Keratinocyte (primary cell): ENCODE data around the gene STX18. TPM values are rescaled to one million over a fixed set of nuclear protein-coding genes. Genes with fewer than 3 reads are reported as not detected.

ENCODE experiments used
- DNase-seq: peaks from one replicate; pipeline ENCODE4 v3.0.0-alpha.2; 2011; ENCODE audit warnings: low read depth, missing footprints, low spot score
- FAIRE-seq: peaks from 2 replicates; lab custom pipeline; 2011; peaks lifted over from hg19 to GRCh38; lab: Jason Lieb, UNC
- H2AFZ ChIP-seq: 2 replicates; pipeline ENCODE4 v1.6.0; 2012; ENCODE audit warnings: low read length, control low read depth, inconsistent platforms; ENCODE audit not compliant: control insufficient read depth
- H3K27ac ChIP-seq: 2 replicates; pipeline ENCODE4 v1.5.1; 2011; ENCODE audit warnings: low read length; ENCODE audit not compliant: control insufficient read depth, insufficient read depth
- H3K27me3 ChIP-seq: 3 replicates; pipeline ENCODE4 v1.6.0; 2011; ENCODE audit warnings: low read length; ENCODE audit not compliant: control insufficient read depth, insufficient read depth; ENCODE audit errors: extremely low read depth
- H3K36me3 ChIP-seq, 2 experiments: 2 replicates in 1 of 2; 3 replicates in 1 of 2; pipeline ENCODE4 v1.5.1; 2011; ENCODE audit warnings: low read length in 2 of 2, mild to moderate bottlenecking in 1 of 2; ENCODE audit not compliant: control insufficient read depth in 2 of 2, insufficient read depth in 2 of 2; ENCODE audit errors: extremely low read depth in 1 of 2
- H3K4me1 ChIP-seq: 3 replicates; pipeline ENCODE4 v1.5.1; 2011; ENCODE audit warnings: low read length; ENCODE audit not compliant: control insufficient read depth, insufficient read depth; ENCODE audit errors: extremely low read depth
- H3K4me2 ChIP-seq: 3 replicates; pipeline ENCODE4 v1.6.0; 2011; ENCODE audit warnings: low read depth, low read length; ENCODE audit not compliant: control insufficient read depth, insufficient read depth; ENCODE audit errors: extremely low read depth
- H3K4me3 ChIP-seq, 3 experiments: fragments of 200-600 bp in 1 of 3; sonication (generic) in 1 of 3; 2 replicates in 2 of 3; 3 replicates in 1 of 3; pipeline ENCODE4 v1.5.1; 2011 to 2016; ENCODE audit warnings: low read length in 3 of 3, mild to moderate bottlenecking in 3 of 3, control low read depth in 2 of 3, inconsistent platforms in 1 of 3, low read depth in 1 of 3, mixed read lengths in 1 of 3, mixed run types in 1 of 3, moderate library complexity in 1 of 3; ENCODE audit not compliant: control insufficient read depth in 2 of 3, insufficient read depth in 2 of 3; ENCODE audit errors: extremely low read depth in 1 of 3
- H3K79me2 ChIP-seq: 2 replicates; pipeline ENCODE4 v1.6.0; 2012; ENCODE audit warnings: low read length; ENCODE audit not compliant: control insufficient read depth, insufficient read depth
- H3K9ac ChIP-seq: 3 replicates; pipeline ENCODE4 v1.6.0; 2011; ENCODE audit warnings: low read length; ENCODE audit not compliant: control insufficient read depth, insufficient read depth; ENCODE audit errors: extremely low read depth
- H3K9me1 ChIP-seq: 3 replicates; pipeline ENCODE4 v1.6.0; 2011; ENCODE audit warnings: low read length; ENCODE audit not compliant: control insufficient read depth, insufficient read depth; ENCODE audit errors: extremely low read depth
- H3K9me3 ChIP-seq: 2 replicates; pipeline ENCODE4 v1.5.1; 2012; ENCODE audit warnings: low read depth, low read length; ENCODE audit not compliant: control insufficient read depth
- H4K20me1 ChIP-seq: 3 replicates; pipeline ENCODE4 v1.6.0; 2011; ENCODE audit warnings: low read length; ENCODE audit not compliant: control insufficient read depth, insufficient read depth; ENCODE audit errors: extremely low read depth
- EZH2 ChIP-seq: IDR thresholded peaks from one replicate; pipeline ENCODE4 v1.6.1; 2012; ENCODE audit warnings: inconsistent platforms, mild to moderate bottlenecking, low read length, moderate library complexity
- dilution Hi-C: fragments of 300-500 bp; cut with MboI; formaldehyde crosslinking; loops from one replicate; pipeline ENCODE4 v1.7.0; 2020; ENCODE audit warnings: low sequenced_read_pairs; ENCODE audit not compliant: extremely low pct_ligation_motif_present
- polyA plus RNA-seq, 5 experiments: library from polyadenylated mRNA; depleted of rRNA in 3 of 5; stranded (reverse) in 3 of 5; stranded (forward) in 1 of 5; unstranded in 1 of 5; fragments of >200 nt; gene quantifications; 1 replicate in 1 of 5; 2 replicates in 3 of 5; 3 replicates in 1 of 5; pipeline versions ENCODE4 v1.2.1 to v1.2.3, GENCODE V29; 2011 to 2012; ENCODE audit warnings: missing spikeins in 2 of 5, low read depth in 1 of 5, low replicate concordance in 1 of 5
- TF ChIP-seq, protein P1 (sequence below), 3 experiments: IDR thresholded peaks in 1 of 3; conservative IDR thresholded peaks in 1 of 3; optimal IDR thresholded peaks in 1 of 3; 2 replicates in 2 of 3; 3 replicates in 1 of 3; pipeline versions ENCODE3 to v1.5.1; 2011; ENCODE audit warnings: low read length in 3 of 3, mild to moderate bottlenecking in 3 of 3, moderate library complexity in 2 of 3, control low read depth in 1 of 3, inconsistent platforms in 1 of 3; ENCODE audit not compliant: insufficient read depth in 2 of 3; ENCODE audit errors: extremely low read depth in 1 of 3

The STX18 gene
- polyA plus RNA-seq, 1 donor (not counting 4 experiments of a cell fraction or from before 2014, with no cell fraction given): 21.6 TPM

DNA sequence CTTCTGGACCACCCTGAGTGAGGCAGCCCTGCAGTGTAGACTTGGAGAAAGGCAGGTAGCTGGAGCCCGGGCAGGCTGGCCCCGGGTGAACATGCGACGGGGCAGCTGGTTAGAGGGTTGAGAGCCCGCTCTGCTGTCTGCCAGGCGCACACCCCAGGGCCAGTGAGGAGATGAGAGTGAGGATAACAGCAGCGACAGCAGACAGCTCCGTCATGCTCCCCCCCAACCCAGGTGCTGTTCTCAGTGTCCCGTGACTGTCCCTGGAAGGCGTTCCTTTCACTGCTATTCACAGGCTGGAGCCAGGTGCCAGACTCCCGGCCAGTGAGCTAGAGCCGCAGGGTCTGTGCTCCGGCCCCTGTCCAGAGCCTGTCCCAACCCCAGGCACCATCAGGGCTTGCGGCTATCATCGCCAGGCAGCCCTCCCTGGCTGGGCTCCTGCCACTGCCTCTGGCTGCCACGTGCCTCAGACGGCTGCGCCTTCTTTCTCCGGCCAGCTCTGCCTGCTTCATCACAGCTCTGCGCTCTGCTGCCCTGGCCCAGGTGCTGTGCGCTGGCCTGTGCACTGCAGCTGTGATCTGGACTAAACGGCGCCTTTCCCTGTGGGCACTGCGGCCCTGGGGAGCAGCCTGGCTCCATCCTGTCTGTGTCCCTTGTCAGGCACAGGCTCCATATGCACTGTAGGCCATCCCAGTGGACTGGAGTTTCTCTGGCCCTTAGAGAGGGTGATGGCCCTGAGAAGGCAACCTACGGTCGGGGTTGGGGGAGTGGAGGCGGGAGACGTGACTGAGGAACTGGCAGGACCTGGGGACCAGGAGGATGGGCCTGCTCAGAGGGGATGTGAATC is 135.2 kb downstream of the STX18 start:
- H3K4me3 ChIP-seq: no peak overlapping the region
- H3K9me1 ChIP-seq: no peaks in the 10 kb centered on the region
- TF ChIP-seq, protein P1, sequence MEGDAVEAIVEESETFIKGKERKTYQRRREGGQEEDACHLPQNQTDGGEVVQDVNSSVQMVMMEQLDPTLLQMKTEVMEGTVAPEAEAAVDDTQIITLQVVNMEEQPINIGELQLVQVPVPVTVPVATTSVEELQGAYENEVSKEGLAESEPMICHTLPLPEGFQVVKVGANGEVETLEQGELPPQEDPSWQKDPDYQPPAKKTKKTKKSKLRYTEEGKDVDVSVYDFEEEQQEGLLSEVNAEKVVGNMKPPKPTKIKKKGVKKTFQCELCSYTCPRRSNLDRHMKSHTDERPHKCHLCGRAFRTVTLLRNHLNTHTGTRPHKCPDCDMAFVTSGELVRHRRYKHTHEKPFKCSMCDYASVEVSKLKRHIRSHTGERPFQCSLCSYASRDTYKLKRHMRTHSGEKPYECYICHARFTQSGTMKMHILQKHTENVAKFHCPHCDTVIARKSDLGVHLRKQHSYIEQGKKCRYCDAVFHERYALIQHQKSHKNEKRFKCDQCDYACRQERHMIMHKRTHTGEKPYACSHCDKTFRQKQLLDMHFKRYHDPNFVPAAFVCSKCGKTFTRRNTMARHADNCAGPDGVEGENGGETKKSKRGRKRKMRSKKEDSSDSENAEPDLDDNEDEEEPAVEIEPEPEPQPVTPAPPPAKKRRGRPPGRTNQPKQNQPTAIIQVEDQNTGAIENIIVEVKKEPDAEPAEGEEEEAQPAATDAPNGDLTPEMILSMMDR (optimal IDR thresholded peaks at IDR 0.05 in 1 of 3, IDR thresholded peaks at IDR 0.05 in 1 of 3, conservative IDR thresholded peaks at IDR 0.05 in 1 of 3; ENCODE audit: extremely low read depth in 1 of 3, insufficient read depth in 2 of 3, low read length in 3 of 3): no peak
- TF ChIP-seq EZH2: no peak
- peaks cover 6% of the 10 kb centered on the region for H4K20me1 ChIP-seq
- dilution Hi-C loops: no loop called here
- H3K79me2 ChIP-seq: no peaks in the 10 kb centered on the region
- H3K9ac ChIP-seq: no peak overlapping the region
- no peak overlapping the region for H3K27ac ChIP-seq
- H3K4me1 ChIP-seq: peaks cover 18% of the 10 kb centered on the region
- H3K36me3 ChIP-seq: peaks cover 0 to 8% of the 10 kb centered on the region in 2 experiments
- H3K4me2 ChIP-seq: no peak overlapping the region
- H3K9me3 ChIP-seq: no peaks in the 10 kb centered on the region
- no peaks in the 10 kb centered on the region for H3K27me3 ChIP-seq
- DNase-seq (no peak), FAIRE-seq (no peak)
- H2AFZ ChIP-seq: no peak overlapping the region

DNA sequence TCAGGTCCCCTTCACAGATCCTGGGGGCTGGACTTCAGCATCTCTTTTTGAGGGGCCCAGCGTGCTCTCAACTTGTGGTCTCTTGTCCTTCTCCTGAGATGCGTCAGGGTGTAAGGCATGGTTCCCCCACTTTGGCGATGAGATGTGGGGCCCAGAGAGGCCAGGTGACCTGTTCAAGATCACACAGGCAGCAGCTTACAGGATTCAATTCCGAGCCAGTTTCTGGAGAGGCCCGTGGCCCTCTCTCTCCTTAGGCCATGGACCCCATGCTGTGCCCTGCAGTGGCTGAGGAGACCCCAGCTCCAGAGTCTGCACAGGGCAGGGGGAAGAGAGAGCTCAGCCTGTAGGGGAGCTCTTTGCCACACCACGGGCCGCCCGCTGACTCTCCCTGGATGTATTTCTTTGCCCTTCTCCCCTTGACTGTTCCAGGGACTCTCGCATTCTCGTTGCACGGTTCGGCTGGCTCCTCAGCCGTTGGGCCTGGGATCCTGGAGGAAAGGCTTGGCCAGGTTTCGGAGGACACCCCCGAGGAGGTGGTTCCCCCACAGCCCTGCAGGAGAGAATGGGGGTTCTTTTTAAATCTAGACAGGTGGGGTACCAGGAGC is 136.4 kb downstream of the STX18 start:
- no peak for TF ChIP-seq EZH2
- TF ChIP-seq, protein P1 (optimal IDR thresholded peaks at IDR 0.05 in 1 of 3, IDR thresholded peaks at IDR 0.05 in 1 of 3, conservative IDR thresholded peaks at IDR 0.05 in 1 of 3; ENCODE audit: extremely low read depth in 1 of 3, insufficient read depth in 2 of 3, low read length in 3 of 3): no peak
- no peak overlapping the region for H3K4me3 ChIP-seq
- H2AFZ ChIP-seq: no peak overlapping the region
- H3K36me3 ChIP-seq: peaks cover 0 to 6% of the 10 kb centered on the region in 2 experiments
- H3K4me1 ChIP-seq: peaks cover 18% of the 10 kb centered on the region
- no peak overlapping the region for H3K9ac ChIP-seq
- no peaks in the 10 kb centered on the region for H3K79me2 ChIP-seq
- DNase-seq: no peak
- dilution Hi-C loops: no loop called here
- no peaks in the 10 kb centered on the region for H3K27me3 ChIP-seq
- peaks cover 6% of the 10 kb centered on the region for H4K20me1 ChIP-seq
- no peak for FAIRE-seq
- no peak overlapping the region for H3K4me2 ChIP-seq
- no peaks in the 10 kb centered on the region for H3K9me1 ChIP-seq
- no peaks in the 10 kb centered on the region for H3K9me3 ChIP-seq
- H3K27ac ChIP-seq: no peak overlapping the region
